HG03103 (cell line): Measurements from ENCODE around the gene FAM131C.
"Not testable (repeated sequence)": the region's sequence is repeated elsewhere in the genome, so short reads cannot be mapped to it uniquely, and the experiment has no call there.

Source experiments
- ATAC-seq: cut with Tn5 transposase; IDR thresholded peaks from one replicate; pipeline ENCODE4 v1.9.1; 2021; ENCODE audit warnings: low read depth; ENCODE audit not compliant: unreplicated experiment

Gene FAM131C

GRCh38 chr1:16042654-16043053 lies 30.8 kb downstream of the FAM131C start:
- ATAC-seq = not testable (repeated sequence)

- ATAC-seq = no peak
Measured at GRCh38 chr1:16042096-16042495, 31.4 kb downstream of the FAM131C start.

- ATAC-seq = no peak
Measured at GRCh38 chr1:16041200-16041599, 32.3 kb downstream of the FAM131C start.

GRCh38 chr1:16039871-16040270 lies 33.6 kb downstream of the FAM131C start:
- ATAC-seq = not testable (repeated sequence)

GRCh38 chr1:16038620-16038912 lies 34.9 kb downstream of the FAM131C start:
- ATAC-seq = no peak

GRCh38 chr1:16036461-16036860 lies 37.0 kb downstream of the FAM131C start:
- ATAC-seq = not testable (repeated sequence)

- not testable (repeated sequence) for ATAC-seq
Measured at GRCh38 chr1:16033103-16033632, 40.3 kb downstream of the FAM131C start.

- peak; percentile 78 for ATAC-seq
Measured at GRCh38 chr1:16032388-16033102, 40.9 kb downstream of the FAM131C start.

- no peak for ATAC-seq
Measured at GRCh38 chr1:16031551-16031950, 41.9 kb downstream of the FAM131C start.

GRCh38 chr1:16029288-16029687 lies 44.2 kb downstream of the FAM131C start:
- no peak for ATAC-seq

- not testable (repeated sequence) for ATAC-seq
Measured at GRCh38 chr1:16029003-16029268, 44.5 kb downstream of the FAM131C start.

GRCh38 chr1:16028237-16029002 lies 45.0 kb downstream of the FAM131C start:
- no peak for ATAC-seq

- no peak for ATAC-seq
Measured at GRCh38 chr1:16026723-16027484, 46.5 kb downstream of the FAM131C start.

GRCh38 chr1:16026302-16026701 lies 47.1 kb downstream of the FAM131C start:
- not testable (repeated sequence) for ATAC-seq

GRCh38 chr1:16023050-16023653 lies 50.3 kb downstream of the FAM131C start:
- no peak for ATAC-seq

- ATAC-seq = no peak
Measured at GRCh38 chr1:16022393-16022792, 51.1 kb downstream of the FAM131C start.

GRCh38 chr1:16021681-16022080 lies 51.8 kb downstream of the FAM131C start, which contains the start of gene CLCNKA:
CLCNKA (plus strand) TSS chr1:16022036; CDS start chr1:16022620, 584 bp downstream.
- no peak for ATAC-seq

- ATAC-seq = not testable (repeated sequence)
Measured at GRCh38 chr1:16020878-16021277, 52.6 kb downstream of the FAM131C start.

GRCh38 chr1:16020325-16020724 lies 53.1 kb downstream of the FAM131C start:
- no peak for ATAC-seq

- no peak for ATAC-seq
Measured at GRCh38 chr1:16019644-16020277, 53.7 kb downstream of the FAM131C start.
